Thoracic aorta (tissue), 2 donors: ENCODE data around the gene HOXB9. TPM values are rescaled to one million over a fixed set of nuclear protein-coding genes. Genes with fewer than 3 reads are reported as not detected.
A peak's percentile ranks its signal among the peaks of the same experiment; 100 is the strongest.

ENCODE experiments used
- ATAC-seq: fragments of 150-250 bp; one replicate; pipeline ENCODE4 v1.8.0; 2017; ENCODE audit warnings: low read depth; ENCODE audit not compliant: insufficient number of reproducible peaks, low FRiP score
- DNase-seq: peaks from one replicate; pipeline ENCODE4 v3.0.0-alpha.2; 2020; ENCODE audit warnings: low spot score
- H3K27ac ChIP-seq, 2 donors: fragments of 200-600 bp; sonication (generic); 1 replicate in 1 of 2; 2 replicates in 1 of 2; pipeline ENCODE4 v1.5.1; 2016; ENCODE audit warnings: mild to moderate bottlenecking in 2 of 2, moderate library complexity in 2 of 2
- H3K27me3 ChIP-seq: fragments of 200-600 bp; sonication (generic); replicated peaks from 2 replicates; pipeline ENCODE4 v1.6.0; 2016; ENCODE audit warnings: mild to moderate bottlenecking; ENCODE audit not compliant: insufficient read depth
- H3K36me3 ChIP-seq: fragments of 200-600 bp; sonication (generic); one replicate; pipeline ENCODE4 v1.5.1; 2016
- H3K4me1 ChIP-seq, 2 donors: fragments of 200-600 bp; sonication (generic); 1 replicate in 1 of 2; 2 replicates in 1 of 2; pipeline versions ENCODE4 v1.5.1 to v1.6.0; 2016; ENCODE audit warnings: low read depth in 2 of 2, mild to moderate bottlenecking in 1 of 2; ENCODE audit not compliant: control insufficient read depth in 1 of 2
- H3K4me3 ChIP-seq: fragments of 200-600 bp; sonication (generic); 2 replicates; pipeline ENCODE4 v1.5.1; 2016; ENCODE audit warnings: mild to moderate bottlenecking
- H3K9me3 ChIP-seq: fragments of 200-600 bp; sonication (generic); 2 replicates; pipeline ENCODE4 v1.5.1; 2016
- CTCF ChIP-seq: fragments of 200-600 bp; sonication (generic); IDR thresholded peaks from one replicate; pipeline ENCODE4 v1.5.1; 2019; ENCODE audit warnings: antibody characterized with exemption
- total RNA-seq, 2 donors: library from RNA; depleted of rRNA; stranded (reverse); fragments of >200 nt; gene quantifications; one replicate each; pipeline versions ENCODE4 v1.1.0 to v1.2.3, GENCODE V29; 2016

HOXB9 gene
- total RNA-seq, 2 donors from 2014 or later: not detected

GRCh38 chr17:48587276-48588073 lies 38.7 kb downstream of the HOXB9 start:
- Histone ChIP-seq H3K9me3 (no peaks in the 10 kb centered on the region), H3K36me3 (no peaks in the 10 kb centered on the region), H3K4me3 (no peak overlapping the region), H3K27ac (peak overlapping the region in 1 of 2 donors; percentile 25), H3K4me1 (peaks cover 19 to 31% of the 10 kb centered on the region in 2 donors), H3K27me3 (no peaks in the 10 kb centered on the region)
- no peak for DNase-seq
- ATAC-seq: no peak
- no peak for TF ChIP-seq CTCF

- peak overlapping the region; percentile 73 to 87 for H3K27ac ChIP-seq
- no peak for DNase-seq
- H3K9me3 ChIP-seq: no peaks in the 10 kb centered on the region
- no peaks in the 10 kb centered on the region for H3K36me3 ChIP-seq
- peak overlapping the region; percentile 94 for H3K4me3 ChIP-seq
- no peaks in the 10 kb centered on the region for H3K27me3 ChIP-seq
- H3K4me1 ChIP-seq: peaks cover 19 to 33% of the 10 kb centered on the region in 2 donors
- no peak for ATAC-seq
- no peak for TF ChIP-seq CTCF
These were observed 39.6 kb downstream of the HOXB9 start for GRCh38 chr17:48586355-48587258.

- H3K4me3 ChIP-seq: no peak overlapping the region
- H3K4me1 ChIP-seq: peaks cover 19 to 42% of the 10 kb centered on the region in 2 donors
- no peaks in the 10 kb centered on the region for H3K27me3 ChIP-seq
- H3K27ac ChIP-seq: peak overlapping the region; percentile 13 to 16
- H3K36me3 ChIP-seq: no peaks in the 10 kb centered on the region
- ATAC-seq: no peak
- no peaks in the 10 kb centered on the region for H3K9me3 ChIP-seq
- no peak for TF ChIP-seq CTCF
- DNase-seq: no peak
These were observed 41.9 kb downstream of the HOXB9 start for GRCh38 chr17:48584223-48584741.

GRCh38 chr17:48583708-48584222 lies 42.4 kb downstream of the HOXB9 start:
- Histone ChIP-seq H3K27ac (peak overlapping the region; percentile 82 to 97), H3K27me3 (no peaks in the 10 kb centered on the region)
- no peak for TF ChIP-seq CTCF

GRCh38 chr17:48582750-48583069 lies 43.4 kb downstream of the HOXB9 start:
- H3K4me1 ChIP-seq: peaks cover 19 to 49% of the 10 kb centered on the region in 2 donors
- H3K4me3 ChIP-seq: peak overlapping the region; percentile 72
- no peak for TF ChIP-seq CTCF
- no peaks in the 10 kb centered on the region for H3K27me3 ChIP-seq
- DNase-seq (no peak), ATAC-seq (no peak)
- no peaks in the 10 kb centered on the region for H3K36me3 ChIP-seq
- H3K27ac ChIP-seq: peak overlapping the region; percentile 82 to 97
- no peaks in the 10 kb centered on the region for H3K9me3 ChIP-seq

More at GRCh38 chr17:48583708-48584222, 42.4 kb downstream of the HOXB9 start:
- Histone ChIP-seq H3K9me3 (no peaks in the 10 kb centered on the region), H3K4me3 (no peak overlapping the region), H3K4me1 (peaks cover 19 to 47% of the 10 kb centered on the region in 2 donors), H3K36me3 (no peaks in the 10 kb centered on the region)
- DNase-seq (no peak), ATAC-seq (no peak)
